Esophagus squamous epithelium (tissue), 4 donors: ENCODE results near the gene NEK7.

Experiments used
- CTCF ChIP-seq, 6 experiments: fragments of 450-650 bp in 4 of 6; fragments of 200-600 bp in 2 of 6; sonication (generic) in 2 of 6; IDR thresholded peaks; one replicate each; pipeline ENCODE4 v1.5.1; 2016 to 2019; ENCODE audit warnings: antibody characterized with exemption in 6 of 6, mild to moderate bottlenecking in 4 of 6, moderate library complexity in 4 of 6
- POLR2A ChIP-seq, 4 donors: fragments of 450-650 bp; IDR thresholded peaks; one replicate each; pipeline ENCODE4 v1.6.1; 2017; ENCODE audit warnings: antibody characterized with exemption in 4 of 4, mild to moderate bottlenecking in 4 of 4, moderate library complexity in 3 of 4

- TF ChIP-seq CTCF (IDR thresholded peaks at IDR 0.05) (no peak), POLR2A (IDR thresholded peaks at IDR 0.05) (no peak)
Measured at GRCh38 chr1:198162091-198162767, 5.4 kb downstream of the NEK7 start.
